ENCODE data around the gene NUDT1. TPM values are rescaled to one million over a fixed set of nuclear protein-coding genes. Genes with fewer than 3 reads are reported as not detected.

Gene NUDT1
- total and polyA plus RNA-seq, 2 experiments from 2014 or later: 54.5 to 163 TPM

- Histone ChIP-seq H3K4me1 (ENCODE audit: insufficient read depth) (no peaks in the 10 kb centered on the region), H3K79me2 (replicated peaks; ENCODE audit: insufficient read depth) (no peaks in the 10 kb centered on the region), H3K27ac (ENCODE audit: low read depth) (no peak overlapping the region), H3K9me2 (ENCODE audit: insufficient read depth) (no peaks in the 10 kb centered on the region), H4K20me1 (replicated peaks; ENCODE audit: insufficient read depth) (no peaks in the 10 kb centered on the region), H3K27me3 (ENCODE audit: insufficient read depth) (no peaks in the 10 kb centered on the region), H3F3A (replicated peaks; ENCODE audit: low read depth) (no peaks in the 10 kb centered on the region), H3K4me2 (no peak overlapping the region), H3K36me3 (ENCODE audit: insufficient read depth) (no peaks in the 10 kb centered on the region), H2AFZ (no peak overlapping the region), H3K4me3 (no peak overlapping the region)
- H3K36me3 Mint-ChIP-seq (ENCODE audit: low read depth): peaks cover 28% of the 10 kb centered on the region
- ATAC-seq: no peak
- no peak overlapping the region for H3K4me3 Mint-ChIP-seq
- H3K9me3 Mint-ChIP-seq: peaks cover 5% of the 10 kb centered on the region; the same call in 2 of the 3 replicates
- no peaks in the 10 kb centered on the region for H3K4me1 Mint-ChIP-seq
- no peak overlapping the region for H3K27ac Mint-ChIP-seq
- no peak for DNase-seq (ENCODE audit: low spot score)
- H3K27me3 Mint-ChIP-seq (ENCODE audit: insufficient read depth, low read depth, poor library complexity): peaks cover 6% of the 10 kb centered on the region
- TF ChIP-seq, protein P1, sequence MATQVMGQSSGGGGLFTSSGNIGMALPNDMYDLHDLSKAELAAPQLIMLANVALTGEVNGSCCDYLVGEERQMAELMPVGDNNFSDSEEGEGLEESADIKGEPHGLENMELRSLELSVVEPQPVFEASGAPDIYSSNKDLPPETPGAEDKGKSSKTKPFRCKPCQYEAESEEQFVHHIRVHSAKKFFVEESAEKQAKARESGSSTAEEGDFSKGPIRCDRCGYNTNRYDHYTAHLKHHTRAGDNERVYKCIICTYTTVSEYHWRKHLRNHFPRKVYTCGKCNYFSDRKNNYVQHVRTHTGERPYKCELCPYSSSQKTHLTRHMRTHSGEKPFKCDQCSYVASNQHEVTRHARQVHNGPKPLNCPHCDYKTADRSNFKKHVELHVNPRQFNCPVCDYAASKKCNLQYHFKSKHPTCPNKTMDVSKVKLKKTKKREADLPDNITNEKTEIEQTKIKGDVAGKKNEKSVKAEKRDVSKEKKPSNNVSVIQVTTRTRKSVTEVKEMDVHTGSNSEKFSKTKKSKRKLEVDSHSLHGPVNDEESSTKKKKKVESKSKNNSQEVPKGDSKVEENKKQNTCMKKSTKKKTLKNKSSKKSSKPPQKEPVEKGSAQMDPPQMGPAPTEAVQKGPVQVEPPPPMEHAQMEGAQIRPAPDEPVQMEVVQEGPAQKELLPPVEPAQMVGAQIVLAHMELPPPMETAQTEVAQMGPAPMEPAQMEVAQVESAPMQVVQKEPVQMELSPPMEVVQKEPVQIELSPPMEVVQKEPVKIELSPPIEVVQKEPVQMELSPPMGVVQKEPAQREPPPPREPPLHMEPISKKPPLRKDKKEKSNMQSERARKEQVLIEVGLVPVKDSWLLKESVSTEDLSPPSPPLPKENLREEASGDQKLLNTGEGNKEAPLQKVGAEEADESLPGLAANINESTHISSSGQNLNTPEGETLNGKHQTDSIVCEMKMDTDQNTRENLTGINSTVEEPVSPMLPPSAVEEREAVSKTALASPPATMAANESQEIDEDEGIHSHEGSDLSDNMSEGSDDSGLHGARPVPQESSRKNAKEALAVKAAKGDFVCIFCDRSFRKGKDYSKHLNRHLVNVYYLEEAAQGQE (IDR thresholded peaks at IDR 0.05; ENCODE audit: unreplicated experiment): no peak
- no peak for TF ChIP-seq EZH2phosphoT487 (IDR thresholded peaks at IDR 0.05; ENCODE audit: unreplicated experiment)
Measured at GRCh38 chr7:2263176-2263575, 21.1 kb downstream of the NUDT1 start.

GRCh38 chr7:2264158-2264557, 22.1 kb downstream of the NUDT1 start:
- no peak overlapping the region for H3K4me3 ChIP-seq
- peaks cover 5% of the 10 kb centered on the region for H3K27me3 Mint-ChIP-seq (ENCODE audit: insufficient read depth, low read depth, poor library complexity)
- TF ChIP-seq ZNF331 (CRISPR knock-in tag; IDR thresholded peaks at IDR 0.05; ENCODE audit: low read depth) (no peak), CREB1 (CRISPR knock-in tag; IDR thresholded peaks at IDR 0.05; ENCODE audit: low read depth) (no peak), EZH2 (IDR thresholded peaks at IDR 0.05; ENCODE audit: low read depth, unreplicated experiment) (no peak), CTCF (conservative IDR thresholded peaks at IDR 0.05; ENCODE audit: low read depth in 2 of 2) (no peak), POLR2AphosphoS5 (IDR thresholded peaks at IDR 0.05; ENCODE audit: low read depth) (no peak), JUNB (IDR thresholded peaks at IDR 0.05; ENCODE audit: unreplicated experiment) (no peak), STAT1 (IDR thresholded peaks at IDR 0.05; ENCODE audit: unreplicated experiment) (no peak), EZH2phosphoT487 (IDR thresholded peaks at IDR 0.05; ENCODE audit: unreplicated experiment) (no peak), ZNF114 (CRISPR knock-in tag; IDR thresholded peaks at IDR 0.05) (no peak), NANOG (IDR thresholded peaks at IDR 0.05; ENCODE audit: borderline replicate concordance) (no peak)
- TF ChIP-seq, protein P2, sequence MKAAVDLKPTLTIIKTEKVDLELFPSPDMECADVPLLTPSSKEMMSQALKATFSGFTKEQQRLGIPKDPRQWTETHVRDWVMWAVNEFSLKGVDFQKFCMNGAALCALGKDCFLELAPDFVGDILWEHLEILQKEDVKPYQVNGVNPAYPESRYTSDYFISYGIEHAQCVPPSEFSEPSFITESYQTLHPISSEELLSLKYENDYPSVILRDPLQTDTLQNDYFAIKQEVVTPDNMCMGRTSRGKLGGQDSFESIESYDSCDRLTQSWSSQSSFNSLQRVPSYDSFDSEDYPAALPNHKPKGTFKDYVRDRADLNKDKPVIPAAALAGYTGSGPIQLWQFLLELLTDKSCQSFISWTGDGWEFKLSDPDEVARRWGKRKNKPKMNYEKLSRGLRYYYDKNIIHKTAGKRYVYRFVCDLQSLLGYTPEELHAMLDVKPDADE (IDR thresholded peaks at IDR 0.05): no peak
- TF ChIP-seq, protein P1 (IDR thresholded peaks at IDR 0.05; ENCODE audit: unreplicated experiment): no peak
- no peaks in the 10 kb centered on the region for H3F3A ChIP-seq (replicated peaks; ENCODE audit: low read depth)
- no peak overlapping the region for H3K4me2 ChIP-seq
- no peak overlapping the region for H2AFZ ChIP-seq
- H3K36me3 Mint-ChIP-seq (ENCODE audit: low read depth): peaks cover 30% of the 10 kb centered on the region
- no peaks in the 10 kb centered on the region for H3K79me2 ChIP-seq (replicated peaks; ENCODE audit: insufficient read depth)
- H3K4me3 Mint-ChIP-seq: no peak overlapping the region
- H3K4me1 Mint-ChIP-seq: no peaks in the 10 kb centered on the region
- H4K20me1 ChIP-seq (replicated peaks; ENCODE audit: insufficient read depth): no peaks in the 10 kb centered on the region
- no peaks in the 10 kb centered on the region for H3K27me3 ChIP-seq (ENCODE audit: insufficient read depth)
- no peaks in the 10 kb centered on the region for H3K36me3 ChIP-seq (ENCODE audit: insufficient read depth)
- ATAC-seq (no peak), DNase-seq (ENCODE audit: low spot score) (no peak)
- no peak overlapping the region for H3K27ac ChIP-seq (ENCODE audit: low read depth)
- no peak overlapping the region for H3K27ac Mint-ChIP-seq
- no peaks in the 10 kb centered on the region for H3K9me2 ChIP-seq (ENCODE audit: insufficient read depth)
- peaks cover 8% of the 10 kb centered on the region for H3K9me3 Mint-ChIP-seq
- no peaks in the 10 kb centered on the region for H3K4me1 ChIP-seq (ENCODE audit: insufficient read depth)

Data from GM23338 (cell line).